Measurements from ENCODE around the gene CELF2. TPM values are rescaled to one million over a fixed set of nuclear protein-coding genes. Genes with fewer than 3 reads are reported as not detected.

CELF2 gene
- polyA plus RNA-seq, 1 donor from 2014 or later: 55.5 TPM

DNA sequence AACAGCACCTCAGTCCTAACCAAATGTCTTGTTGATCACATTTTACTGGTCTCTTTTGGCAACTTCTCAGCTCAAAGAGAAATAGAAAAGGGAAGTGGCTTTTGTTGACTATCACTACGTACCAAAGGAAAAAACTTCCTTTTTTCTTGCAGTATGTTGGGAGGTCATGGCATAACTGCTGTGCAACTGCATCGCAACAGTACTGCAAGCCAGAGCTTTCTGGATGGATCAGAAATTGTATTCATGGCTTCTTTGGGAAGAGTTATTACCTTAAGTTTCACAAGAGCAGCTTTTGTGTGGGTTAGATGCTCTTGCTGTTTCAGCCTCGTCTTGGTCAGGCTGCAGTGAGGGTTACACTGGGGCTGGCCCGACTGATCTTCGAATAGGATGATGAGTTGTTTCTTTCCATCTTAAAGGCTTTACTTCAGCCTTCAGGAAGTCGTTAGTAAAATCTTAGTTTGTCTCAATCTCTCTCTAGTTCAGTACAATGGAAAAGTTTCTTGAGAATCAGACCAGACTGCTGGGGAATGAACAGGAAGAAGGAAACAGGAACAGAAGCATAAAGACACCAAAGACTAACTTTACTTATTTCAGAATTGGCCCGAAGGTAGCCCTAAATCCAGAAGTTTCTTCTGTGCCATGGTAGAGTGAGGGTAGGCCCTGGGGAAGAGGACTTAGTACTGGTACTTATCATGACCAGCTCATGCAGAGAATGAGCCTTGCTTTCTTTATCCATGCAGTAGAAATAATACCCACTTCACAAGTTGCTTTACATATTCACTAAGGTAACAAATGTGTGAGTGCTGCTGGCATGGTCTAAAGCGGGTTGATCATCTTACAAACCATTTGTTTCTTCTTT lies 153.6 kb downstream of the CELF2 start:
- no peak overlapping the region for H3K9ac ChIP-seq (ENCODE audit: low read length)
- H3K27me3 ChIP-seq (ENCODE audit: insufficient read depth, low read depth, low read length): no peaks in the 10 kb centered on the region
- peaks cover 83% of the 10 kb centered on the region for H3K79me2 ChIP-seq (replicated peaks; ENCODE audit: insufficient read depth, low read length)
- peaks cover 13% of the 10 kb centered on the region for H3K36me3 ChIP-seq (ENCODE audit: insufficient read depth, low read length)
- H3K27ac ChIP-seq (ENCODE audit: low read length): no peak overlapping the region
- TF ChIP-seq REST (IDR thresholded peaks at IDR 0.05; ENCODE audit: borderline replicate concordance) (no peak), RAD21 (conservative IDR thresholded peaks at IDR 0.05) (no peak), EP300 (conservative IDR thresholded peaks at IDR 0.05; ENCODE audit: poor library complexity, severe bottlenecking) (no peak), EZH2 (IDR thresholded peaks at IDR 0.05; ENCODE audit: borderline replicate concordance, insufficient read depth, low read length, poor library complexity, severe bottlenecking) (no peak), CTCF (IDR thresholded peaks at IDR 0.05; ENCODE audit: poor library complexity, severe bottlenecking) (no peak), POLR2AphosphoS5 (IDR thresholded peaks at IDR 0.05) (no peak)
- H4K20me1 ChIP-seq (ENCODE audit: insufficient read depth): no peaks in the 10 kb centered on the region
- H3K4me3 ChIP-seq (ENCODE audit: low read length): no peak overlapping the region
- no peak overlapping the region for H2AFZ ChIP-seq (ENCODE audit: low read depth, low read length)
- no peaks in the 10 kb centered on the region for H3K9me2 ChIP-seq (ENCODE audit: insufficient read depth, low read length)
- H3K9me3 ChIP-seq (ENCODE audit: low read length): no peaks in the 10 kb centered on the region
- H3K4me2 ChIP-seq (ENCODE audit: low read length): no peak overlapping the region
- H3F3A ChIP-seq (ENCODE audit: insufficient read depth, low read length, poor library complexity, severe bottlenecking): no peaks in the 10 kb centered on the region

DNA sequence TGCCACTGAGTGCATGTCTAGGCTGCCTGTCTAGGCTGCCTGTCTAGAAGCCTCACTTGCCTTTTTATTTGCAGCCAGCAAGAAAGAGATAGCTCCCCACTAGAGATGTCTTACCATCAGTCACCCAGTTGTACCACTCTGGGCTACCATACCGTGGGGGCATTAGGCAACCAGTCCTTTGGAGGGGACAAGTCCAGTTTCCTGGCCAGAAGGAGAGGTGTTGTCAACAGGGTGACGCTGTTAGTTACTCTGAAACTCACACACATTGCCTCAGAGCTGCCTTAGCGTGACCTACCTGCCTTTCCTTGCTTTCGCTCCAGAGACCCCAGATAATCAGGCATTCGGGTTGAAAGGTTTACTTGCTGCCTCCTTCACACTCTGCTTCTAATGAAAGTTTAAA lies 155.4 kb downstream of the CELF2 start:
- no peak overlapping the region for H3K4me3 ChIP-seq (ENCODE audit: low read length)
- H3K4me2 ChIP-seq (ENCODE audit: low read length): no peak overlapping the region
- no peak overlapping the region for H3K27ac ChIP-seq (ENCODE audit: low read length)

GRCh38 chr10:11175823-11176243 lies 158.2 kb downstream of the CELF2 start:
- no peak overlapping the region for H3K9ac ChIP-seq (ENCODE audit: low read length)
- no peaks in the 10 kb centered on the region for H4K20me1 ChIP-seq (ENCODE audit: insufficient read depth)
- H3K4me2 ChIP-seq (ENCODE audit: low read length): no peak overlapping the region
- H3K9me2 ChIP-seq (ENCODE audit: insufficient read depth, low read length): no peaks in the 10 kb centered on the region
- no peaks in the 10 kb centered on the region for H3F3A ChIP-seq (ENCODE audit: insufficient read depth, low read length, poor library complexity, severe bottlenecking)
- H2AFZ ChIP-seq (ENCODE audit: low read depth, low read length): no peak overlapping the region
- peaks cover 18% of the 10 kb centered on the region for H3K36me3 ChIP-seq (ENCODE audit: insufficient read depth, low read length)
- H3K27ac ChIP-seq (ENCODE audit: low read length): no peak overlapping the region
- H3K27me3 ChIP-seq (ENCODE audit: insufficient read depth, low read depth, low read length): no peaks in the 10 kb centered on the region
- TF ChIP-seq POLR2AphosphoS5 (IDR thresholded peaks at IDR 0.05) (no peak), RAD21 (conservative IDR thresholded peaks at IDR 0.05) (no peak), SMC3 (conservative IDR thresholded peaks at IDR 0.05; ENCODE audit: poor library complexity) (no peak), EP300 (conservative IDR thresholded peaks at IDR 0.05; ENCODE audit: poor library complexity, severe bottlenecking) (no peak), REST (IDR thresholded peaks at IDR 0.05; ENCODE audit: borderline replicate concordance) (no peak), MXI1 (conservative IDR thresholded peaks at IDR 0.05; ENCODE audit: poor library complexity, severe bottlenecking) (no peak), EZH2 (IDR thresholded peaks at IDR 0.05; ENCODE audit: borderline replicate concordance, insufficient read depth, low read length, poor library complexity, severe bottlenecking) (no peak), CTCF (IDR thresholded peaks at IDR 0.05; ENCODE audit: poor library complexity, severe bottlenecking) (no peak), TAF1 (IDR thresholded peaks at IDR 0.05; ENCODE audit: low read depth) (no peak)
- H3K4me3 ChIP-seq (ENCODE audit: low read length): no peak overlapping the region
- H3K79me2 ChIP-seq (replicated peaks; ENCODE audit: insufficient read depth, low read length): peaks cover 53% of the 10 kb centered on the region
- no peaks in the 10 kb centered on the region for H3K9me3 ChIP-seq (ENCODE audit: low read length)

More for the DNA sequence above, 155.4 kb downstream of the CELF2 start:
- H3K27me3 ChIP-seq (ENCODE audit: insufficient read depth, low read depth, low read length): no peaks in the 10 kb centered on the region
- H3K9me3 ChIP-seq (ENCODE audit: low read length): no peaks in the 10 kb centered on the region
- H3K9ac ChIP-seq (ENCODE audit: low read length): no peak overlapping the region
- no peak overlapping the region for H2AFZ ChIP-seq (ENCODE audit: low read depth, low read length)
- no peaks in the 10 kb centered on the region for H4K20me1 ChIP-seq (ENCODE audit: insufficient read depth)
- H3K79me2 ChIP-seq (replicated peaks; ENCODE audit: insufficient read depth, low read length): peaks cover 79% of the 10 kb centered on the region
- no peaks in the 10 kb centered on the region for H3K9me2 ChIP-seq (ENCODE audit: insufficient read depth, low read length)
- H3K36me3 ChIP-seq (ENCODE audit: insufficient read depth, low read length): peaks cover 18% of the 10 kb centered on the region
- TF ChIP-seq EP300 (conservative IDR thresholded peaks at IDR 0.05; ENCODE audit: poor library complexity, severe bottlenecking): no peak
- no peaks in the 10 kb centered on the region for H3F3A ChIP-seq (ENCODE audit: insufficient read depth, low read length, poor library complexity, severe bottlenecking)
